Posterior vena cava (tissue), 2 donors: ENCODE results near the gene IL22RA2. TPM values are rescaled to one million over a fixed set of nuclear protein-coding genes. Genes with fewer than 3 reads are reported as not detected.

Experiments
- DNase-seq: peaks from one replicate; pipeline ENCODE4 v3.0.0-alpha.2; 2020; ENCODE audit warnings: low spot score
- intact Hi-C, 2 donors: fragments of 100-400 bp; cut with DNase I; formaldehyde crosslinking; loops; one replicate each; pipeline versions ENCODE4 v1.14.1 to v1.14.2; 2022 to 2023
- total RNA-seq, 2 donors: library from RNA; stranded (reverse); fragmentation: NEBNext Ultra II Directional; extraction: Animal tissue kit (Norgen Biotek cat#: 25700); gene quantifications; one replicate each; pipeline ENCODE4 v1.2.1, GENCODE V29; 2021
- donor health status: DM: yes; HTN: yes; CAD: no.
- donor health status: DM: yes; HTN: yes; CAD: no.

IL22RA2 gene
- total RNA-seq, 2 donors from 2014 or later: not detected

- DNase-seq: no peak
- intact Hi-C loops: no loop called here
Observed at GRCh38 chr6:137104926-137105325, 68.5 kb downstream of the IL22RA2 start.

- intact Hi-C loops: no loop called here
Observed at GRCh38 chr6:137102851-137103492, 70.5 kb downstream of the IL22RA2 start.

GRCh38 chr6:137102050-137102848 is 71.2 kb downstream of the IL22RA2 start:
- intact Hi-C loops: no loop called here
- no peak for DNase-seq

More at GRCh38 chr6:137102851-137103492, 70.5 kb downstream of the IL22RA2 start:
- no peak for DNase-seq

- DNase-seq: no peak
- intact Hi-C loops: loop anchor here (2.0 to 10.0 kb wide), 3 partner anchors 215 to 545 kb away; no protein-coding TSS in a partner anchor
Observed at GRCh38 chr6:137099689-137100403, 73.6 kb downstream of the IL22RA2 start.

- no peak for DNase-seq
- intact Hi-C loops: loop anchor here (10.0 kb wide), 2 partner anchors 217 to 547 kb away; no protein-coding TSS in a partner anchor
Observed at GRCh38 chr6:137097526-137097925, 75.9 kb downstream of the IL22RA2 start.

GRCh38 chr6:137097057-137097456 is 76.4 kb downstream of the IL22RA2 start:
- no peak for DNase-seq
- intact Hi-C loops: loop anchor here (10.0 kb wide), 2 partner anchors 218 to 548 kb away; no protein-coding TSS in a partner anchor

- intact Hi-C loops: loop anchor here (10.0 kb wide), 2 partner anchors 219 to 549 kb away; no protein-coding TSS in a partner anchor
- no peak for DNase-seq
Observed at GRCh38 chr6:137095651-137096238, 77.7 kb downstream of the IL22RA2 start.

- intact Hi-C loops: loop anchor here (10.0 kb wide), 2 partner anchors 220 to 550 kb away; no protein-coding TSS in a partner anchor
- DNase-seq: no peak
Observed at GRCh38 chr6:137095093-137095492, 78.4 kb downstream of the IL22RA2 start.

- intact Hi-C loops: loop anchor here (5.0 to 10.0 kb wide), 3 partner anchors 220 to 550 kb away; no protein-coding TSS in a partner anchor
- no peak for DNase-seq
Observed at GRCh38 chr6:137094411-137095008, 78.9 kb downstream of the IL22RA2 start.

Other genes with a start within 250 kb of the IL22RA2 start
- gene IL20RA, start 128.7 kb downstream of the IL22RA2 start, total RNA-seq: under 1 TPM; 0.19 to 0.60 TPM
- 10 to 100 TPM; 71.4 to 72.7 TPM for gene IFNGR1, start 45.7 kb upstream of the IL22RA2 start, total RNA-seq